Measurements from ENCODE around the gene ALDH6A1.

- TF ChIP-seq CTCF (IDR thresholded peaks at IDR 0.05; ENCODE audit: control extremely low read depth in 1 of 3, insufficient read depth in 1 of 3, low read depth in 1 of 3, low read length in 3 of 3) (no peak), POLR2A (IDR thresholded peaks at IDR 0.05; ENCODE audit: control extremely low read depth in 1 of 2, low read depth in 2 of 2, low read length in 2 of 2) (no peak)
These were observed 6.9 kb downstream of the ALDH6A1 start for GRCh38 chr14:74077401-74077800.
